HepG2 (cell line): ENCODE measurements around the gene RNPEPL1. TPM values are rescaled to one million over a fixed set of nuclear protein-coding genes. Genes with fewer than 3 reads are reported as not detected.

Experiments used
- AFF4 ChIP-seq: sonication (generic); formaldehyde crosslinking; IDR thresholded peaks from 2 replicates; pipeline ENCODE4 v1.4.0; 2020; ENCODE audit warnings: missing genetic modification reagents
- BRF2 ChIP-seq: sonication (generic); formaldehyde crosslinking; IDR thresholded peaks from 2 replicates; pipeline ENCODE4 v1.8.1; 2022; ENCODE audit warnings: mild to moderate bottlenecking, missing genetic modification reagents
- DNMT1 ChIP-seq: sonication (generic); formaldehyde crosslinking; IDR thresholded peaks from 2 replicates; pipeline ENCODE4 v1.5.1; 2020; ENCODE audit warnings: mild to moderate bottlenecking, missing genetic modification reagents
- ERF ChIP-seq: IDR thresholded peaks from 2 replicates; pipeline ENCODE4 v1.6.1; 2018; ENCODE audit warnings: missing biosample characterization, missing genetic modification reagents
- FIP1L1 ChIP-seq: fragments of 200-400 bp; formaldehyde crosslinking; IDR thresholded peaks from 2 replicates; pipeline ENCODE4 v1.6.1; 2018; ENCODE audit warnings: low read depth, mild to moderate bottlenecking, low read length, moderate library complexity, borderline replicate concordance; ENCODE audit not compliant: insufficient read depth
- HNRNPL ChIP-seq: fragments of 200-400 bp; formaldehyde crosslinking; IDR thresholded peaks from 2 replicates; pipeline ENCODE4 v1.6.1; 2017; ENCODE audit warnings: mild to moderate bottlenecking, low read depth, low read length
- HOXA7 ChIP-seq: sonication (generic); formaldehyde crosslinking; IDR thresholded peaks from 2 replicates; pipeline ENCODE4 v1.8.1; 2022; ENCODE audit warnings: mild to moderate bottlenecking, missing genetic modification reagents, moderate library complexity
- KAT2B ChIP-seq: fragments of 150-350 bp; IDR thresholded peaks from 2 replicates; pipeline ENCODE4 v1.6.1; 2014; ENCODE audit warnings: low read depth, low read length, borderline replicate concordance
- LRRFIP1 ChIP-seq: sonication (generic); formaldehyde crosslinking; conservative IDR thresholded peaks from 2 replicates; pipeline ENCODE4 v1.4.0; 2020; ENCODE audit warnings: missing genetic modification reagents
- MEF2D ChIP-seq: sonication (generic); formaldehyde crosslinking; IDR thresholded peaks from 2 replicates; pipeline ENCODE4 v1.5.1; 2020; ENCODE audit warnings: mild to moderate bottlenecking, missing genetic modification reagents
- NCOA1 ChIP-seq: sonication (generic); formaldehyde crosslinking; IDR thresholded peaks from 2 replicates; pipeline ENCODE4 v1.9.0; 2021; ENCODE audit warnings: missing genetic modification reagents
- SIN3B ChIP-seq: fragments of 150-350 bp; IDR thresholded peaks from 2 replicates; pipeline ENCODE4 v1.6.1; 2014; ENCODE audit warnings: low read length
- TERF1 ChIP-seq: sonication (generic); formaldehyde crosslinking; IDR thresholded peaks from 2 replicates; pipeline ENCODE4 v1.8.0; 2022; ENCODE audit warnings: mild to moderate bottlenecking, missing genetic modification reagents, moderate library complexity
- TFAP4 ChIP-seq: sonication (generic); IDR thresholded peaks from 2 replicates; pipeline ENCODE4 v1.6.1; 2016; ENCODE audit warnings: low read depth, borderline replicate concordance
- TFE3 ChIP-seq: IDR thresholded peaks from 2 replicates; pipeline ENCODE4 v1.6.1; 2016
- THAP11 ChIP-seq: IDR thresholded peaks from 2 replicates; pipeline ENCODE4 v1.6.1; 2016; ENCODE audit warnings: missing biosample characterization, missing genetic modification reagents
- ZNF34 ChIP-seq: sonication (generic); formaldehyde crosslinking; IDR thresholded peaks from 2 replicates; pipeline ENCODE4 v1.4.0; 2020; ENCODE audit warnings: mild to moderate bottlenecking, missing genetic modification reagents, borderline replicate concordance
- ZNF562 ChIP-seq: sonication (generic); formaldehyde crosslinking; IDR thresholded peaks from 2 replicates; pipeline ENCODE4 v1.8.0; 2022; ENCODE audit warnings: missing genetic modification reagents, borderline replicate concordance
- ZNF616 ChIP-seq: sonication (generic); formaldehyde crosslinking; IDR thresholded peaks from 2 replicates; pipeline ENCODE4 v1.5.0; 2020; ENCODE audit warnings: low read depth, mild to moderate bottlenecking, missing genetic modification reagents
- ZNF644 ChIP-seq: IDR thresholded peaks from 2 replicates; pipeline ENCODE4 v1.6.1; 2016; ENCODE audit warnings: low read depth
- polyA plus RNA-seq, 8 experiments: library from polyadenylated mRNA; depleted of rRNA in 3 of 8; stranded (reverse) in 7 of 8; unstranded in 1 of 8; fragments of >200 nt; fragmentation: Illumina TruSeq in 4 of 8; extraction: Trizol in 4 of 8; gene quantifications; 2 replicates each; pipeline versions ENCODE4 v1.2.1 to v1.2.3, GENCODE V29; 2011 to 2016; ENCODE audit warnings: low read depth in 4 of 8, missing spikeins in 1 of 8, mixed read lengths in 1 of 8; ENCODE audit not compliant: insufficient read depth in 1 of 8
- total RNA-seq, 5 experiments: library from RNA; depleted of rRNA; stranded (reverse); fragments of >200 nt; fragmentation: Illumina TruSeq; extraction: Trizol; gene quantifications; 2 replicates each; pipeline ENCODE4 v1.2.3, GENCODE V29; 2016; ENCODE audit warnings: low read depth in 1 of 5

Gene RNPEPL1
- total and polyA plus RNA-seq, 2 of the 13 experiments (the other 11 are each of a cell fraction or from before 2014, with no cell fraction given) = 13.0 to 18.0 TPM

- TF ChIP-seq AFF4 (CRISPR knock-in tag) = no peak
- TF ChIP-seq ZNF644 (CRISPR knock-in tag) = no peak
- peak; percentile 79; the same call in 1 of the 2 replicates for TF ChIP-seq TFE3 (CRISPR knock-in tag)
- TF ChIP-seq LRRFIP1 = no peak
- no peak for TF ChIP-seq HOXA7
- TF ChIP-seq NCOA1 = no peak
- TF ChIP-seq BRF2 (CRISPR knock-in tag) = no peak
- TF ChIP-seq ERF (CRISPR knock-in tag) = no peak; the same call in 1 of the 2 replicates
- TF ChIP-seq TERF1 = no peak
- no peak for TF ChIP-seq KAT2B
- TF ChIP-seq THAP11 (CRISPR knock-in tag) = peak; percentile 80
- peak; percentile 92; the same call in 1 of the 2 replicates for TF ChIP-seq ZNF616 (CRISPR knock-in tag)
- TF ChIP-seq ZNF562 (CRISPR knock-in tag) = no peak
- 0 out of 2 replicates have a peak, but pooled peaks have one; percentile 18 for TF ChIP-seq MEF2D
- TF ChIP-seq SIN3B = no peak
- no peak for TF ChIP-seq FIP1L1
- no peak for TF ChIP-seq ZNF34 (CRISPR knock-in tag)
- TF ChIP-seq DNMT1 (CRISPR knock-in tag) = no peak
- TF ChIP-seq TFAP4 = no peak
- 0 out of 2 replicates have a peak, but pooled peaks have one; percentile 50 for TF ChIP-seq HNRNPL
Observed at GRCh38 chr2:240560084-240560479, 8.2 kb upstream of the RNPEPL1 start, which contains the start of gene DUSP28 (continued).
